GM12801 (cell line): ENCODE measurements around the gene ROS1.

ENCODE experiments used
- TF ChIP-seq, protein P1 (sequence below): IDR thresholded peaks from one replicate; pipeline ENCODE4 v1.5.1; 2011; ENCODE audit warnings: control low read depth; ENCODE audit not compliant: insufficient read length; ENCODE audit errors: extremely low read depth

The ROS1 gene

DNA sequence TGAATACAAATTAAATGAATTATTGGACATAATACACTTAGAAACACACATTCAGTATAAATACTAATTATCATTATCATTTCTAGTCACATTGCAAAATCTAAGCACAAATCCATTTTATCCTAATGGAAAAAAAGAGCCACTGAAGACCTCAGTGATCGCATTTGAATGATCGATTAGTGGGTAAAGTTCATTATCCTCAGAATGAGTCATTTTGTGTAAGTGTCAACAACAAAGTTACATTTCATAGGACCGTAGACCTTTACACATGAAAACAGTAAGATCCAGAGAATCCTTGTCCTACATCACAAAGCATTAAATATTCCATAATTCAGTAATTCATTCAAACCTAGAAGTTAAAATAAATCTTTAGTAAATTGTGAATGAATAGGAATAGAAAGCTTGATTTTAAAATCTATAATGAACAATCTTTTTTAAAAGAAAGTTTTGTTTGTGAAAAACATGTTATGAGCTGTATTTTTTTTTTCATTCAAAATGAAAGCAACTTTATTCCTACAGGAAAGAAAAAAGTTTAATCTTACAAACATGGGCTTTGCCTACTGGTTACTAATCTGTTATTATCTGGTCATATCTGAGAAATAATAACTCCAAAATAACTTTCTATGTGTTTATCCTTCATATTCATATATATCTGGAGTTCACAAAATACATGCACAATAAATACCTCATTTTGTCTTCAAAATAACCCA, 33.7 kb downstream of the ROS1 start:
- TF ChIP-seq, protein P1, sequence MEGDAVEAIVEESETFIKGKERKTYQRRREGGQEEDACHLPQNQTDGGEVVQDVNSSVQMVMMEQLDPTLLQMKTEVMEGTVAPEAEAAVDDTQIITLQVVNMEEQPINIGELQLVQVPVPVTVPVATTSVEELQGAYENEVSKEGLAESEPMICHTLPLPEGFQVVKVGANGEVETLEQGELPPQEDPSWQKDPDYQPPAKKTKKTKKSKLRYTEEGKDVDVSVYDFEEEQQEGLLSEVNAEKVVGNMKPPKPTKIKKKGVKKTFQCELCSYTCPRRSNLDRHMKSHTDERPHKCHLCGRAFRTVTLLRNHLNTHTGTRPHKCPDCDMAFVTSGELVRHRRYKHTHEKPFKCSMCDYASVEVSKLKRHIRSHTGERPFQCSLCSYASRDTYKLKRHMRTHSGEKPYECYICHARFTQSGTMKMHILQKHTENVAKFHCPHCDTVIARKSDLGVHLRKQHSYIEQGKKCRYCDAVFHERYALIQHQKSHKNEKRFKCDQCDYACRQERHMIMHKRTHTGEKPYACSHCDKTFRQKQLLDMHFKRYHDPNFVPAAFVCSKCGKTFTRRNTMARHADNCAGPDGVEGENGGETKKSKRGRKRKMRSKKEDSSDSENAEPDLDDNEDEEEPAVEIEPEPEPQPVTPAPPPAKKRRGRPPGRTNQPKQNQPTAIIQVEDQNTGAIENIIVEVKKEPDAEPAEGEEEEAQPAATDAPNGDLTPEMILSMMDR: no peak

DNA sequence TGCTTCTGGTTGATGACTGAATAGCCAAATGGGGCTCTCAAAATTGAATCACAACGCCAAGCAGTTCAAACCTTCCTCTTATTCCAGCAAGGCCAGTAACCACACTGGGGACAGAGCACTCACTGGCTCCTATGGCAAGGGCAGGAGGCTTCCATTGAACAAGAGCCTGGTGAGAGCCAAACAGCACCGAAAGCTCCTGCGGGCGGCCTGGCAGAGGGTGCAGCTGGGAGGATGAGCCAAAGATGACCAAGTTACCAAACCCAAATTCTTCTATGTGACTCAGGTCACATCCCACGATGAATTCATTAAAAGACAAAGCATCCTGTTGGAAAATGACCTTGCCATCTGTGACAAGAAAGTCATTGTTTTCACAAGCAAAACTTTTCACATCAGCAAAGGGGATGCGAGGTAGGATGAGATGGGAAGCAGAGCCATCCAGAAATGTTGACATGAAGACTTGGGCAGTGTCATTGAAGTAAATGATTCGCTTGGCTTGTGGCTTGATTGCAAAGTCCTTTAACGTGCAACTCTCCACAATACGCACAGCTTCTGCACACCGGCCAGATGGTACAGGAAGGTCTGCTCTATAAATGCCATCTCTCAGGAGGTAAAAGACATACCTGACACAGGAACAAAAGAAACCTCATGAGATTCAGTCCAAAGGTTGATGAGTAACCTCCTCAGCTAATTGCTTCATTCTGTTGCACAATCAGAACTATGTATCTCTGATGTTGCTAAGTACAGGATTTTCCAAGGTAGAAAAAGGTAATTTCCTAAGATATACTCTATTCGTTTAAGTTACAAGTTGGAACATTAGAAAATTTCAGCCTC, 36.3 kb downstream of the ROS1 start:
- TF ChIP-seq, protein P1: no peak

DNA sequence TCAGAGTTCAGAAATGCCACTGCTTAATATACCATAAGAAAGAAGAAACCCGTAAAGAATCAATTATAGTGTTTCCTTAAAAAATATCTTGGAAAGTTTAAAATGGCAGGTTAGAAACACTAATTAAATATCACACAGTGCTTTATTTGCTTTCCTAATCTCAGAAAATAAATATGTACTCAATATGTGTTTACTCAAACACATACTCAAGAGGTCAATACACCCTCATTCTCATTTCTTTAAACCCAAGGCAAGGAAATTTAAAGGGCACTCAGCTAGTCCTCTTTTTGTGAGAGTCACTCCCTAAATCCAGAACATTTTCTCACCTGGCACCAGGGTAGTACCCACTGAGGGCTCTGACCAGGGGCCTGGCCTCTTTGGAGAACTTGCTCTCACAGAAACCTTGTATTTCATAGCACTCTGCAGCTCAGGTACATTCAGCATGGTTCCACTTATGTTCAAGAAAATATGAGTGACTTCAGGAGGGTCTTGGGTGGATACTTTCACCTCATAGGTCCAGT, 38.2 kb downstream of the ROS1 start:
- TF ChIP-seq, protein P1: no peak

DNA sequence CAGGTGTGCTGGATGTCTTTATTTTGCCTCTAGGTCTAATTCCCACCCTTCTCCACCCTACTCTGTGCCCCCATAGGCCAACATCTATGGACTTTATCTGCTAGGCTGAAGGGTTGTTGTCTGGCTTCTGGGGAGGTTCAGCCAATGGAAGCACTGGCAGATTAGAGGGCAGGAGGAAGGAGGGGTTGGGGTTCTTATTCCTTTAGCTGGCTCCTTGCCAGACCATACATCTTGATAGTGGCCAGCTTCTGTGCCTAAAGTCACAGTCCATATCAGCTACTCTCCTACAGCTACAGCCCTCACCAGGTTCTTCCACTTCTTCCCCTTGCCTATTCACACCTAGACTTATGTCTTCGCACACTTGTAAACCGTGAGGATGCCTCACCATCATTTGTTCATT, 41.1 kb downstream of the ROS1 start:
- TF ChIP-seq, protein P1: no peak

DNA sequence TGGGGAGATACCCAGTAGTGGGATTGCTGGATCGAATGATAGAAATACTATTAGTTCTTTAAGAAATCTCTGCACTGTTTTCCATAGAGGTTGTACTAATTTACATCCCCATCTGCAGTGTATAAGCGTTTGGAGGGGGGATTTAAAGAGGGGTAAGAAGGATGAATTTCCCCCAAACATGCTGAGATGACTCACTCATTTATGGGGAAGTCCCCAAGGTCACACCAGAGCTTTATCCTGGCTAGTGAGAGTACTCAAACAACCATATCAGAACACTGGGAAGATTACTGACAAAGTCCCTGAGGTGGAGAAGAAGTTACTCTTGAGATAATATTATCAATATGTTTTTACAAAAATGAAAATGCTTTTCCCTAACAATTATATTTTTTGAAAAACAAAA, 44.0 kb downstream of the ROS1 start:
- TF ChIP-seq, protein P1: no peak

DNA sequence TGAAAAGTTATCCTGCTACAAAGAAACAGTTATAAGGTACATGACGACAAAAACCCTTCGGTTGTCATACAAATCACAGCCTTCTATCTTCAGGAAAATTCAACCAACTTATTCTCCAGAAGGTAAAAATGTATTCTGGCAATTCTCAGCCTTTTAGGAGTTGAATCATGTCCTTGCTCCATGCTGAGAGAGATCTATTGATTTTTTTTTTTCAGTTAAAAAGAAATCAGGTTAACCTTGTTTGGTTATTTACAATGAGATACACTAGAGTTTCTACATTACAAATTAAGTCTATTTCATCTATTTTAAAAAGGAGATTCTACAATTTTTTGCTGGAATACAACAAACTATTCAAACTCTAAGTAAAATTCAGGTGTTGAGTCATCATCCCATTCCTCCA, 45.4 kb downstream of the ROS1 start:
- TF ChIP-seq, protein P1: no peak

DNA sequence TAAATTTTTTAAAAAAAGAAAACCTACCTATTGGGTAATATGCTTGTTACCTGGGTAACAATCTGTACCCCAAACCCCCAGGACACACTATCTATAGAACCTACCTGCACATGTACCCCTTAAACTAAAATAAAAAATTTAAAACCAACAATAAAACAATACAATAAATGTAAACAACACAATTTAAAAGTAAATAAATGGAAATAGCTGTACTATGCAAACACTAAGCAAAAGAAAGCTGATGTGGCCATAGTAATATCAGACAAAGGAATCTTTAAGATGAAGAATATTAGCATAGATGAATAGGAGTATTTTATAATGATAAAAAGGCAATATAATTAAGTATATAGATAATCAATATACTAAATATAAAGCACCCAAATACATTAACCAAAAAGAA, 50.3 kb downstream of the ROS1 start:
- TF ChIP-seq, protein P1: no peak
